CD4-positive, alpha-beta T cell treated with Interferon gamma for 1 hour (primary cell): Measurements from ENCODE around the gene SDK1.

Source experiments
- DNase-seq: peaks from one replicate; pipeline ENCODE4 v3.0.0-alpha.2; 2020

The SDK1 gene

GRCh38 chr7:4147926-4148620 lies 847.0 kb downstream of the SDK1 start:
- DNase-seq, result no peak

DNA sequence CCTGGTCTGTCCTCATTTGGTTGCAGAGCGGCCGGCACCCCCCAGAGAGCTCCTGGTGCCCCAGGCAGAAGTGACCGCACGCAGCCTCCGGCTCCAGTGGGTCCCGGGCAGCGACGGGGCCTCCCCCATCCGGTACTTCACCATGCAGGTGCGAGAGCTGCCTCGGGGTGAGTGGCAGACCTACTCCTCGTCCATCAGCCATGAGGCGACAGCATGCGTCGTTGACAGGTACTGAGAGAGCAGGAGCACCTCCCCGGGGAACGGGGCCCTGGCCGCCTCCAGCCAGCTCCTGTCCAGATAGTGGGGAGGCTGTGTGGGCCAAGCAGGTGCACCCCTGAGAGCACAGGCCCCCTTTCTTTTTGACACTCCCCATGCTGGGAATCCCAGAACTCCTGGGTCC lies 848.2 kb downstream of the SDK1 start:
- DNase-seq, result no peak

GRCh38 chr7:4149645-4150044 lies 848.6 kb downstream of the SDK1 start:
- no peak for DNase-seq

DNA sequence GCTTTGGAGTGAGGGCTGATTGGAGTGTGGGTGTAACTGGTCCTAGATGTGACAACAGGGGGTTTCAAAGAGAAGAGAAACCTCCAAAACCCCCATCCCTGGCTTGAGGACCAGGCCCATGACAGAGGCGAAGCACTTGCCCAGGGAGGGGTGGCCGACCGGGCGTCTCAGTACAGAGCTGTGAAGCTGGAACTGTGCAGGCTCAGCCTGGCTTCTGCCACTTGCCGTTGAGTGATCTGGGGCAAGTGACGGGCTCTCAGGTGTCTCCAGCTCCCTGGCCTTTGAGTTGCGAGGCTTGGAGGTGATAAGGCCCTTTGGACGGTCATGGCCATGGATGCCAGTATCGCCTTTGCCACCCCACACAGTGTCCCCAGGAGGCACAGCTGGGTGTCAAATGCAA lies 849.7 kb downstream of the SDK1 start:
- DNase-seq, result no peak

- no peak for DNase-seq
Measured at GRCh38 chr7:4151524-4151923, 850.5 kb downstream of the SDK1 start.

- no peak for DNase-seq
Measured at GRCh38 chr7:4151926-4152549, 851.0 kb downstream of the SDK1 start.

DNA sequence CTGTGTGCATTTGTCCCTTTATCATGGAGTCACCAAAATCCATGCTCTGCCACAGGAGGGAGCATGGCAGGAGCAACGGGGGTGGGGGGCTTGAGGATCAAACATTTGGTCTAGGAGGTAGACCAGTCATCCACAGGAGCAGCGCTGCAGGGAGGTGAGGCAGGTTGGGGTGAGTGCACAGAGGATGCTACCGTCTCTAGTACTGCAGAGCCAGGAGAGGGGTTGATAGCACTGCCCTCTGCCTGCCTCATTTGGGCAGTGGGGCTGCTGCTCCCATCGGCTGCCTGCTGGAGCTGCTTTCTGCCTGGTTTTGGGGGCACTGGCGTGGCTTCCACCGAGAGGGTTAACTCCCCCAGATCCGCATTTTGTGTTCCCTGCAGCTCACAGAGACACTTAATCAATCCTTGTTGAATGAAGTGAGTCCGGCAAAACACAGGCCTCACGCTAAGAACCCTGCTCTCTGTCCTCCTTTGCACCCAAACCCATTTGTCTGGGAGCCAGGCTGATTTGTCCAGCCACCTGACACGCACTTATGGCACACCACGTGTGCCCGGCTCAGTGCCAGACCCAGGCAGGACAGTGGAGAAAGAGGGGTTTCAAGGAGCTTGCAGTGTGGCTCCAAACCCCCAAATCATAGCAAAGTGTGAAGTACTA lies 854.0 kb downstream of the SDK1 start:
- DNase-seq, result no peak

DNA sequence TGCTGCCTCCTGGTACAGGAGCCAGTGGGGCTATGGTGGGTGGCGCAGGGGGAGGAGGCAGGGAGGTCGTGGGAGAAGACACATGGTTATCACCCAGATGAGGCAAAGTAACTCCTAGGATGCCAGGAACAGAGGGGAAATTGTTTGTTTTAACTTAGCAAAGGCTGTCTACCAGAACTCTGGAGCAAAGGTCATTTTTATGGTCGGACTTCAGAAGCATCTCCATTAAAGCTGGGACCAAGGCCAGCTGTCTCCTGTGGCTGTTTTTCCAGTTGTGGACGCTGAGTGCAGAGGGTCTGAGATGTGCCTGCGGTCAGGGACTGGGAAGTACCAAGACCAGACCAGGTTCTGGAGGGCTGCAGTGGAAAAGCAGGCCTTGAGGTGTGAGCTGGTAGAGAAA lies 855.1 kb downstream of the SDK1 start:
- no peak for DNase-seq

- DNase-seq, result no peak
Measured at GRCh38 chr7:4157651-4158050, 856.6 kb downstream of the SDK1 start.

DNA sequence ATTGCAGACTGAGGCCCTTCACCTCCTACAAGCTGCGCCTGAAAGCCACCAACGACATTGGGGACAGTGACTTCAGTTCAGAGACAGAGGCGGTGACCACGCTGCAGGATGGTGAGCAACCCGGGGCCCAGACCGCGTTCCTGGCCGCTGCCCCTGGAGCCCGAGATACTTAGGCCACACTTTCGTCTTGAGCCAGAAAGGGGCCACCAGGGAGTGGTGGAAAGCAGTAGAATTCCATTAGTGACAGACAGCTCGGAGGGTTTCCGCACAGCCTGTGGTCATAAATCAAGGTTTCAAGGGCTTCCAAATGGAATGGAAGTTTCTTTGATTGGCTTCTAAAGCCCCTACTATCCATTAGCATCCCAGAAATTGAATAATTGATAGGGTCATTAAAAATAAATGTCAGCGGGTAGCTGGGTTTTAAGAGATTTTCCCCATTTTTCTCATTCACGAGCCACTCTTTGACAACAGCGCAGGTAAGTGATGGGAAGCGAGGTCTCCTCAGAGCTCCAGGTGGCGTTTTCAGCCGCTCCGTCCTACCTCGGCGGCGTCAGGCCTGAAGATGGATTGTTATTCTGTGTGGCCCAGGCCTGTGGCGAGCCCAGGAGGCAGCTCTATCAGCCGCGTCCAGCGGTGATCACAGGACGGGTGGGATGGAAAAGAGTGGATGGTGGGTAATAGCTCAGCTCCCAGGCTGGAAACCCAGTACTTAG lies 857.5 kb downstream of the SDK1 start:
- no peak for DNase-seq

DNA sequence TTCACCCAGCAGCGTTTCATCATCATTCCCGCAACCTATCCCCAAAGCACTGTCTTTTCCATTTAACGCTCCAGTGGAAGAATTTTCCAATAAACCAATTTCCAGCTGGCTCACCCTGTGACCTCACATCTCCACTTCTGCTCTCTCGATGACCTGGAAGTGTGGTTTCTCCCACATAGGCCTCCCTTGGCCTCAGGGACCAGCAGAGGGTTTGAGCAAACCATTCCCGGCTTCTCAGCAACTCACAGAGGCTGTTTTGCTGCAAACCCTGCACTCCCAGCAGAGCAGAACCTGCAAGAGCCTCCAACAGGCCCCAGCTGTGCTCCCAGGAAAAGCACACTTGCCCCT lies 858.1 kb downstream of the SDK1 start:
- DNase-seq, result no peak

GRCh38 chr7:4159761-4160554 lies 858.9 kb downstream of the SDK1 start:
- DNase-seq, result no peak

DNA sequence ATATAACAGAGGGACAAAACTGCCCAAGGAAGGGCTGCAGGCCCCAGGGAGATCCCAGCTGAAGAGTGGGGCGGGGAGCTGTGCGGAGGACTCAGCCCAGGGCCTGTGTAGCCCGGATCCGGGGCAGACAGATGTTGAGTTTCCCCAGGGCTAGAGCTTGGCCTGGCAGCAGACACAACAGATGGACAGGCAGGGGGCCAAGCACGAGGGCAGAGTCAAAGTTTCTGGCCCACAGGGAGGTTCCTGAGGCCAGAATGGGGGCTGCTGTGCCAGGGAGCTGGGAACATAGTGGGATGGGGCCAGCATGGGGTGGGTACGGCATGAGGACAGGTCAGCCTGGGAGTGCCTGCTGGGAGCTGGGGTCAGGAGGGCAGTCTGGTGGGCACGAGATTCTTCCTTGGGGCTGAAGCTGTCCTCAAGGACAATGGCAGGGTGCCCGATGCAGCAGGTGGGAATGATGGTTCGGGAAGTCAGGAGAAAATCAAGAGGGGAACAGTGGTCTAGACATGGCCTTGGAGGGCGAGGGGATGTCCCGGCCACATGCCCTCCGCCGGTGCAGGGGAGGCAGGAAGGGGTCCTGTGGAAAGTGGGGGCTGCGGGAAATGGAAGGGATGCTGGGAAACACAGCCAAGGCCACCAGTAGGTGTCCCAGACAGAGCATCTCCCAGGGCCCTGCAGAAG lies 862.0 kb downstream of the SDK1 start:
- DNase-seq, result no peak

DNA sequence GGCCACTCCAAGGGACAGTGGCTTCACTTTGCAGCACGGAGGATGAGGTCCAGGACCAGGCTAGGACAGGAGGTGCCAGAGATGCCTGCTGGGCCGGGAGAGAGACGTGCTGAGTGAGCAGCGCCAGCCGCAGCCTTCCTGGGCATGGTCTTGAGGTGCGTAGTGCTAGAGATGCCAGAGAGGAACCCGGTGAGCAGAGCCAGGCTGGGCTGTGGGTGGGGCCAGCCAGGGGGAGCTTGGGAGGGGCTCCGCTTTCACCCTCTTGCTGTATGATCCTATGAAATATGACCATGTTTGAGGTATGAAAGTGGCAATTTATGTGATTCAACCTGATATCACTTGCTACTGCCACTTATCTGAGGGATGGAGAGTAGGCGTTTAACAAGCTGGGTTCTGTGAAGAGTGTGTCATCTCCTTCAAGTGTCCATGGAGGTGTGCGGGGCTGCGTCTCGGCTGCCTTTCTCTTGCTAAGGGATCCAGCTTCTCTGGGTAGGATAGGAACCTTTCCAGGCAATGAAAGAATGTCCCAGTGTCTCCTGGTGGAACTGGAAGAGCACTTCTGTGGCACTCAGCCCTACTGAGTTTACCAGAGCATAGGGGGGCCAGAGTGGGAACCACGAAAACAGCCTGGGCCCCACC lies 862.6 kb downstream of the SDK1 start:
- no peak for DNase-seq

GRCh38 chr7:4164556-4164955 lies 863.5 kb downstream of the SDK1 start:
- no peak for DNase-seq

DNA sequence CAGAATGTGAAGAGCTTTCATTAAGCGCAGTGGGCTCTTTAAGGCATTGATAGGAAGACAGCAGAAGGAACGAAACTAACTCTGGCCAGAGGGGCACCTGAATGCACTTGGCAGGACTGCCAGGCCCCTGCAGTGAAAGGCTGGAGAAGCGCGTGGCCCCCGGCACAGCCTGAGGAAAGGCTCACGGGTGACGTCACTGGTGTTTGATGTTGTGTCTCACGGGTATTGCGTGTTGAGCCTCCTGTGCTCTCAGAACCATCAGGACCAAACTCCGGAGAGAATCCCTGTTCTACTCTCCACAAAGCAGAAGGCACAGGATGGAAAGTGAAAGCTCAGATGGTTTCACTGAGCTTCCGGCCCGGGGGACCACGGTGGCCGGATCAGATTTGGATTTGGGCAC lies 865.3 kb downstream of the SDK1 start:
- DNase-seq, result no peak

GRCh38 chr7:4166807-4167206 lies 865.8 kb downstream of the SDK1 start:
- DNase-seq, result no peak

- no peak for DNase-seq
Measured at GRCh38 chr7:4167385-4167910, 866.4 kb downstream of the SDK1 start.

DNA sequence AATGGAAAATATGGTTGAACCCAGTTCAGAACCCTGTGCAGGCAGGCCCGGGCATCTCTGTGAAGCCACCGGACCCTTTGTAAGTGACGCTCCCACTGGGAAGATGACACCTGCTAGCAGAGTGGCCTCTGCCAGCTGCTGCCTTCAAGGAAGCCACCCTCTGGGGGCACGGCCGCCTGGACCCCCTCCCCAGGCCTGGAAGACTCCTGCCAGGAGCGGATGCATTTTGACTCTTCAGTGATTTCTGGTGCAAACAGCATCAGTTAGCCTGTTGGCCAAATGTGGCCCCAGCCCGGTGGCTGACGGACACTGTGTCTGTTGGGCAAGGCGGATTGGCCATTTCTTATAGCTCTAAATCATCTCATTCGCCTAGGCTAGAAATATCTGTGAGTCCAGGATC lies 867.0 kb downstream of the SDK1 start:
- DNase-seq, result no peak

DNA sequence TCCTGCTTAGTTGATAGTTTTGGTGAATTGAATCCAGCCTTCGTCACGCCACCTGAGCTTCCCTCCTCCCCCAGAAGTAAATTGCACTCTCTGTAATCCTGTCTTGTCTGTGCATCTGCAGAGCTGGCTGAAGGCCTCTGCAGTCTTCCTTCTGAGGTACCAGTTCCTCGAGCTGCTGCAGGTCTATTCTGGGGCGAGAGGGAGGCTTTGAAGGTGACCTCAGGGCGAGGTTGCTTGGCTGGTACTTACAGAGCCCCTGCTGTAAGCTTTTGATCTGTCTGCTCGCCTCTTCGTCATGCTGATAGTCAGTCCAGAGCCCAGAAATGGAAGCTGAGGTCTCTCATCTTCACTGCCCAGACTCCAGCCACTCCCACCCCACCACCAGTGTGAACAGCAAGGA lies 867.5 kb downstream of the SDK1 start:
- no peak for DNase-seq

DNA sequence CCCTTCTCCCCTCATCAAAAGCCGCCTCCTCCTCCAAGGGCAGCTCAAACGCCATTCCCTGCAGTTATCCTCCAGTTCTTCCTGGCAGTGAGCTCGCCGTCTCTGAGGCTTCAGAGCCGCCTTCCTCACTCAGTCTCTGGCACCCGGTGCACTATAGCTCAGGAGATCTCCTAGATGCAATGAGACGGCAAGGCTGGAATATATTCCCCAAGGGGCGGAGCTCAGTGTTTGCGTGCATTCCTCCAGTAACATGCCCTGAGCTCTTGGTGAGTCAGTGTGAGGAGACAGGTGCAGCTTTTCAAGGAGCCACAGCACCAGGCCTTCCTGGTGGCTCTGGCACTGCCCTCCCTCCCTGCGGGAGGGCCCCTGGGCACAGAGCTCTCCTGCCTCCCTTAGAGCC lies 868.4 kb downstream of the SDK1 start:
- no peak for DNase-seq
